ENCODE measurements around the gene ELF4.

ELF4 gene

GRCh38 chrX:130047416-130047815 lies 62.9 kb downstream of the ELF4 start:
- no peak for DNase-seq (ENCODE audit: low spot score)

- no peak for DNase-seq (ENCODE audit: low spot score)
Measured at GRCh38 chrX:130039847-130040246, 70.5 kb downstream of the ELF4 start.

GRCh38 chrX:130034178-130034577 lies 76.1 kb downstream of the ELF4 start:
- DNase-seq (ENCODE audit: low spot score) = no peak

GRCh38 chrX:130032552-130032951 lies 77.7 kb downstream of the ELF4 start:
- no peak for DNase-seq (ENCODE audit: low spot score)

- no peak for DNase-seq (ENCODE audit: low spot score)
Measured at GRCh38 chrX:130030826-130031225, 79.5 kb downstream of the ELF4 start.

GRCh38 chrX:130028196-130028595 lies 82.1 kb downstream of the ELF4 start:
- DNase-seq (ENCODE audit: low spot score) = peak; percentile 1

GRCh38 chrX:130027569-130027968 lies 82.7 kb downstream of the ELF4 start:
- no peak for DNase-seq (ENCODE audit: low spot score)

- no peak for DNase-seq (ENCODE audit: low spot score)
Measured at GRCh38 chrX:130025256-130025655, 85.0 kb downstream of the ELF4 start.

- peak; percentile 0 for DNase-seq (ENCODE audit: low spot score)
Measured at GRCh38 chrX:130024127-130024526, 86.2 kb downstream of the ELF4 start.

GRCh38 chrX:130020661-130021324 lies 89.5 kb downstream of the ELF4 start:
- DNase-seq (ENCODE audit: low spot score) = no peak

GRCh38 chrX:130018143-130018542 lies 92.2 kb downstream of the ELF4 start:
- DNase-seq (ENCODE audit: low spot score) = no peak

- no peak for DNase-seq (ENCODE audit: low spot score)
Measured at GRCh38 chrX:130015181-130015580, 95.1 kb downstream of the ELF4 start.
